Mucosa of gallbladder (tissue), 1 donor: ENCODE results near the gene OASL. TPM values are rescaled to one million over a fixed set of nuclear protein-coding genes. Genes with fewer than 3 reads are reported as not detected.
A peak's percentile ranks its signal among the peaks of the same experiment; 100 is the strongest.

Source experiments
- DNase-seq: peaks from one replicate; pipeline ENCODE4 v3.0.0-alpha.2; 2020; ENCODE audit warnings: low spot score
- total RNA-seq: library from RNA; stranded (reverse); gene quantifications from one replicate; pipeline ENCODE4 v1.2.1, GENCODE V29; 2021
- donor health status: DM: no; HTN: no; CAD: no.

Gene OASL
- total RNA-seq, 1 donor from 2014 or later = 3.1 TPM

- no peak for DNase-seq
These were observed 47.1 kb downstream of the OASL start for GRCh38 chr12:120991965-120992364.

DNA sequence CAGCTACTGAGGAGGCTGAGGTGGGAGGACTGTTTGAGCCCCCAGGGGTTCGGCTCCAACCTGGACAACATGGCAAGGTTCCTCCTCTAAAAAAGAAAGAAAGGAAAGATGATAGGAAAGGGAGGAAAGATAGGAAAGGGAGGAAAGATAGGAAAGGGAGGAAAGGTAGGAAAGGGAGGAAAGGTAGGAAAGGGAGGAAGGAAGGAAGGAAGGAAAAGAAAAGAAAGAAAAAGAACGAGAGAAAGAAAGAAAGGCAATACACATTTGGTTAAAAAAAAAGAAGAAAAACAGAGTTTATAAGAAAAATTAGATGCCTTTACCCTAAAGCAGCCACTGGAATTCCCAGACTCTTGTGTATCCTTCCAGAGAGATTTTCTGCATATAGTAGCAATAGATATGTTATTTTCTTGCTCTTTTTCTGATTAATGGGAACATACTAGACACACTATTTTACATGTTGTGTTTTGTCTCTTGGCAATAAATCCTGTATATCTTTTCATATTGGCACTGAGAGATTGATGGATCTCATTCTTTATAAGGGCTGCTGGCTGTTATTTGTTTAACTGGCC is 48.5 kb downstream of the OASL start:
- no peak for DNase-seq

GRCh38 chr12:120989687-120990086 is 49.4 kb downstream of the OASL start:
- no peak for DNase-seq

DNA sequence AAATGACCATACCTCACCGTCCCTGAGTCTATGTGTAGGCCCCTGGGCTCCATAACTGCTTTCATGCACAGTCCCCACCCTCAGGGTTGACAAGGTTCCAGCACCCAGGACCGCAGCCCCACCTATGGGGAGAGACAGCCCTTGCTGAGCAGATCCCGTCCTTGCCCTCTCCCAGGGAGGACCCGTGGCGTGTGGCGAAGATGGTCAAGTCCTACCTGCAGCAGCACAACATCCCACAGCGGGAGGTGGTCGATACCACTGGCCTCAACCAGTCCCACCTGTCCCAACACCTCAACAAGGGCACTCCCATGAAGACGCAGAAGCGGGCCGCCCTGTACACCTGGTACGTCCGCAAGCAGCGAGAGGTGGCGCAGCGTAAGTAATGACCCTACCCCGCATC is 50.4 kb downstream of the OASL start:
- no peak for DNase-seq

DNA sequence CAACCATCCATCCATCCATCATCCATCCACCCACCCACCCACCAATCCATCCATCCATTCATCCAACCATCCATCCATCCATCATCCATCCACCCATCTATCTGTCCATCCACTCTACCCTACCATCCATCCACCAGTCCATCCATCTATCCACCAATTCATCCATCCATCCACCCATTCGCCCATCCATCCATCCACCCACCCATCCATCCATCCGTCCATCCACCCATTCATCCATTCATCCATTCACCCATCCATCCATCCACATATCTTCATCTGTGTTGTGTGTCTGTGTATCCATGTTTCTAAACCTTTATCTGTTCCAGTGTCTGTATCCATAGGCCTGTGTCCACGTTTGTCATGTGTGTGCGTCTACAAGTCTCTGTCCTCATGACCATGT is 50.8 kb downstream of the OASL start:
- no peak for DNase-seq

DNA sequence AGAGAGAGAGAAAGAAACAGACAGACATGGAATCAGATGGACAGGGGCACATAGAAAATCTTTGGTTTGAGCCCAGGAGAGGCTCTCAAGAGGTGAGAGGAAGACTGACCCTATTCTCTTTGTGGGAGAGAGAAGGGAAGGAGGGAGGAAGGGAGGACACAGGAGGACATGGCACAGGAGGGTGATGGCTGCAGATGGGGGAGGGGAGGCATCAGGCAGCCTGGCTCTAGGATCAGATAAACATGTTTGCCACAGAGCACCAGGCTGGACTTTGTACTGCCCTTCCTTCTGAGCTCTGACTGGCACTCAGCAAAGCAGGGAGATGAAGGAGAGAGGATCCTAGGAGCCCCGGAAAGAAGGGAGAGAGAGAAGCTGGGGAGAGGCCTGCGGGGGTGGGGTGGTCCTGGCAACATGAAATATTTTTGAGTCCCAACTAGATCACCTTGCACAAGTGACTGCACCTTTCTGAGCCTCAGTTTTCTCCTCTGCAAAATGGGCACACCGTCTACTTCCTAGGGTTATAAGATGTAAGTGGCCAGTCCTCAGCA is 54.6 kb downstream of the OASL start:
- DNase-seq = peak; percentile 86

DNA sequence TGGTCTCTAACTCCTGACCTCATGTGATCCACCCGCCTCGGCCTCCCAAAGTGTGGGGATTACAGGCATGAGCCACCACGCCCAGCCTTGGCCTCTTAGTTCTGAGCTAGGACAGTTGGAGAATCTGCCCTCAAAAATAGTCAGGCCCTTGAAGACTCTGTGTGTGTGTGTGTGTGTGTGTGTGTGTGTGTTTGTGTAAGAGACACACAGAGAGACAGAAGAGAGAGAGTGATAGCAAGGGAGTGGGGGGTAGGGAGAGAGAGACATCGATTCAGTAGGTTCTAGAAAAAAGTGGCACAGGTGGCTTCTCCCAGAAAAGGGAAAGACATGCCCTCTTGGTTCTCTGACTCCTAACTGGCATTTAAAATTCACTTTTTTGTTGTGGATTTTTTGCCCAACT is 55.3 kb downstream of the OASL start:
- no peak for DNase-seq

DNA sequence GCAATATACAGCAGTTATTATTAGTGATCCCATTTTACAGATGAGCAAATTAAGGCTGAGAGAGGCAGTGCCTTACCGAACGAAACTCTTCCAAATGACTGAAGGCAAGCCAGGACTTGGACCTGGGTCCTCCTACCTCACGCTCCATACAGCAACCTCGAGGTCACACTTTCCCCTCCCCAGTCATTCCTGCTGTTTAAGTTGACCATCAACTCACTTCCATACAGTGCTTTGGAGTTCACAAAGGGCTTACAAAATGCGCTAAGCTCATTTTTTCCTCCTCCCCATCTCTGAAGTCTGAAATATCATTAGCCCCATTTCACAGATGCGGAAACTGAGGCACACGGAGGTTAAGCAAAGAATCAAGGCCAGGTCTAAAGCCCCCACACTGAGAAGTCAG is 56.4 kb downstream of the OASL start:
- no peak for DNase-seq

DNA sequence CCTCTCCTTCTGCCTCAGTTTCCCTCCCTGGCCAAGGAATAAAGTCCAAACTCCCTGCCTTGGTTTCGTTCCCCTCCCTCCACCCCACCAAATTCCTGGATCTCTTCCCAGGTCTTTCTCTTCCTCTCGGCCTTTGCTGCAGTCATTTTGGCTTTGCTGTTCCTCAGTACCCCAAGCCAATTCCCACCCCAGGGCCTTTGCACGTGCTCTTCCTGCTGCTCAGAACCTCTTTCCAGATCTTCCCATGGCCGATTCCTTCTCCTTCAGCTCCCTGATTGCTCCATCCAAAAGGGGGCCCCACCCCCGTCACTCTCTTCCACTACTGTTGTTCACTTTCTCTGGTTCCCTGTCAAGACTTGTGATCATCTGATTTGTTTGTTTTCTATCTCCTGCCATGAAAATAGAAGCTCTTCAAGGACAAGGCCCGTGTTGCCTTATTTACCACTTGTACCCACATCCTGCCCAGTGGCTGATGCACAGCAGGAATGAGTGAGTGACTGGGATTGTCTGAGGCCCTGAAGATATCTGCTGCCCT is 57.6 kb downstream of the OASL start:
- DNase-seq = peak; percentile 57

GRCh38 chr12:120980800-120981368 is 58.2 kb downstream of the OASL start:
- DNase-seq = peak; percentile 65

DNA sequence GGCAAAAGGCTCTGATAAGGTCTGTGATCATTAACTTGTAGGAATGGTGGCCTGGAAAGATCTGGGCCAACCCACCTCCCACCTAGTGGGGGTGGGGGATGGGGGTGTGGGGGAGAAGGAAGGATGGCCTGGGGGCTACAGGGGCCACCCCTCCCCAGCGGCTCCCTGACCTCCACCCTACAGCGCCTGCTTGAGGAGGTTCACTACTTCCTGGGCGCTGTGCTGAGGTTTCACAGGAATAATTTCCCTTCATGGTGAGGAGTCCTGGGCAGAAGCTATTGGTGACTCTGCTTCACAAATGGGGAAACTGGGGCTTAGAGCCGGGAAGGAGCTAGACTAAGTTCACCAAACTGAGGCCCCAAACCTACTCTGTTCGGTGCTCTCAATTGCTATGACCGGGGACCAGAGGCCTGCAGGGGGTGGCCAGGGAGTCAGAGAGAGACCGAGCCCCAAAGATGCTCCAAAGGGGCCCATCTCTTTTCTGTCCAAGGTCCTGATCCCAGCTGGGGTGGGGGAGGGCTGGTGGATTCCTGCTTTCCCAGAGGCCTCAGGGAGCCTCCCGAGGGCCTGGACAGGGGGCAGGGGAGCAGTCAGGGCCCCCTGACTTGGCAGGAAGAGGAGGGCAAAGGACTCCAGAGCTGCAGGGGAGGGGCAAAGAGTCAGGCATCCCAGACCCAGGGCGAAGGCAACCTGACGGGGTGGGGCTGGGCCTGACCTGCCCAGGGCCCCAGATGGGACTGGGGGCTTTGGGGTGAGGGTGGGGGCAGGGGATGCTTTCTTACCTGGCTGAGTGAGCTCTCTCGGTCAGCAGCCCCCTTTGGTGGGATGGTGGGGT is 59.0 kb downstream of the OASL start:
- DNase-seq = peak; percentile 42

DNA sequence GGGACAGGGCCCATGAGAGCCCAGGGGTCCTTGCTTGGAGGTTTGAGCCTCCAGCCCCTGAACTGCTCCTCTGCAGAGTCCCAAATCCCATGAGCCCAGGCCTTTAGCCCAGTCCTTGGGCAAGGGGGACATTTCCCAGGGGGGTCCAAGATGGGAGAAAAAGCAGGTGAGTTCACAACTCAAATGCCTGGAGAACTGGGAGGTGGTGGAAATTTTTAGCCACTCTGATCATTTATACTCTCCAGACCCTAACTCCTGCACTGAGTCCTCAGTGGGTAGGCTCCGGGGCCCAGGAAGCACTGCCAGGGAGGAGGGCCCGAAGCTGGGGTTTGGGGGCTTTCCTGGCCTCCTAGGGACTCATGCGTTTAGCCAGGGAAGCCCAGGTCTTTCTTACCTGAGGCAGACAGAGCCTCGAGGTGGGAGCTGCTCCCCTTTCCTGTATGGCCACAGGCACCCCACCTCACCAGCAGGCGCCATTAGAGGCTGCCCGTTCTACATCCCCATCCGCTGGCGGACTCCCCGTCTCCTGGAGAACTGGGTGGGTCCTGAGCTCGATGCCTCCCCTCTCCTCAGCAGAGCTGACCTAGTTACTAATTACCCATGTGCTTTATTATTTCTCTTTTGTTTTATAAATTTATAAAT is 59.7 kb downstream of the OASL start:
- DNase-seq = no peak

DNA sequence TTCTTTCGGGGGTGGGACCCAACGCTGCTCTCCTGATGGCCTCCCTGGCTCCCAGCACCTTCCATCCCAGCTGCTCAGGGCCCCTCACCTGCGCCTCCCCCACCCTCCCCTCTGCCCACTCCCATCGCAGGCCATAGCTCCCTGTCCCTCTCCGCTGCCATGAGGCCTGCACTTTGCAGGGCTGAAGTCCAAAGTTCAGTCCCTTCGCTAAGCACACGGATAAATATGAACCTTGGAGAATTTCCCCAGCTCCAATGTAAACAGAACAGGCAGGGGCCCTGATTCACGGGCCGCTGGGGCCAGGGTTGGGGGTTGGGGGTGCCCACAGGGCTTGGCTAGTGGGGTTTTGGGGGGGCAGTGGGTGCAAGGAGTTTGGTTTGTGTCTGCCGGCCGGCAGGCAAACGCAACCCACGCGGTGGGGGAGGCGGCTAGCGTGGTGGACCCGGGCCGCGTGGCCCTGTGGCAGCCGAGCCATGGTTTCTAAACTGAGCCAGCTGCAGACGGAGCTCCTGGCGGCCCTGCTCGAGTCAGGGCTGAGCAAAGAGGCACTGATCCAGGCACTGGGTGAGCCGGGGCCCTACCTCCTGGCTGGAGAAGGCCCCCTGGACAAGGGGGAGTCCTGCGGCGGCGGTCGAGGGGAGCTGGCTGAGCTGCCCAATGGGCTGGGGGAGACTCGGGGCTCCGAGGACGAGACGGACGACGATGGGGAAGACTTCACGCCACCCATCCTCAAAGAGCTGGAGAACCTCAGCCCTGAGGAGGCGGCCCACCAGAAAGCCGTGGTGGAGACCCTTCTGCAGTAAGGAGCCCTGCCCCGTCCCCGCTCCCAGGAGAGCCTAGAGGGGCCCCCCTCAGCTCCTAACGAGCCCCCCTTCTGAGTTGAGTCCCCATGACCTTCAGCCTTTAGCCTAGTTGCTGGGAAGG is 60.5 kb downstream of the OASL start, which contains the start of gene HNF1A:
HNF1A (plus strand) TSS at position 248 of the 924 bp plus-strand sequence; CDS start at position 474, 226 bp downstream.
- DNase-seq = peak; percentile 56

DNA sequence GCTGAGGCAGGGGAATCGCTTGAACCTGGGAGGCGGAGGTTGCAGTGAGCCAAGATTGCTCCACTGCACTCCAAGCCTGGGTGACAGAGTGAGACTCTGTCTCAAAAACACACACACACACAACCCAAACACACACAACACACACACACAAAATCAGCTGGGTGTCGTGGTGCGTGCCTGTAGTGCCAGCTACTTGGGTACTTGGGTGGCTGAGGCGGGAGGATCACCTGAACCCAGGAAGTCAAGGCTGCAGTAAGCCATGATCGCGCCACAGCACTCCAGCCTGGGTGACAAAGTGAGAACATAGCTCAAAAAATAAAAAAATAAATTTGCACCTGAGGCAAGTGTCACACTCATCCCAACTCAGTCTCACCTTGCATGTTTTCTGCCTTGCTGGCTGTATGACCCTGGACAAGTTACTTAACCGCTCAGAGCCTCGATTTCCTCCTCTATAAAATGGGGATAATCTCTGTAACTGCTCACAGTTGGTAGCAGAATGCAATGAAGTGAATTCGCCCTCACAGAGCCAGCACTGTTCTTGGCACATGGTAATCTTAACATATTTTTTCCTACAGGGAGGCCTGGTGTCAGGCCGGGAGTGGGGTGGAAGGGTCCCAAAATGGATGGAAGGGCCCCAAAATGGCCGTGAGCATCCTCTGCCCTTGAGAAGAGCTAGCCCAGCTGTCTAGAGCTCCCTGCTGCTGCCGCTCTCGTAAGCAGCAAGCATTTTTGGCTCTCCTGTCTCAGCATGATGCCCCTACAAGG is 61.3 kb downstream of the OASL start:
- no peak for DNase-seq

GRCh38 chr12:120972870-120973543 is 66.0 kb downstream of the OASL start:
- no peak for DNase-seq

- no peak for DNase-seq
These were observed 67.5 kb downstream of the OASL start for GRCh38 chr12:120971299-120972180.

GRCh38 chr12:120970310-120970709 is 68.7 kb downstream of the OASL start:
- DNase-seq = no peak
